ENCODE measurements around the gene PTGES3L. TPM values are rescaled to one million over a fixed set of nuclear protein-coding genes. Genes with fewer than 3 reads are reported as not detected.

PTGES3L gene
- total and polyA plus RNA-seq, 2 experiments from 2014 or later: 2.3 to 2.5 TPM

DNA sequence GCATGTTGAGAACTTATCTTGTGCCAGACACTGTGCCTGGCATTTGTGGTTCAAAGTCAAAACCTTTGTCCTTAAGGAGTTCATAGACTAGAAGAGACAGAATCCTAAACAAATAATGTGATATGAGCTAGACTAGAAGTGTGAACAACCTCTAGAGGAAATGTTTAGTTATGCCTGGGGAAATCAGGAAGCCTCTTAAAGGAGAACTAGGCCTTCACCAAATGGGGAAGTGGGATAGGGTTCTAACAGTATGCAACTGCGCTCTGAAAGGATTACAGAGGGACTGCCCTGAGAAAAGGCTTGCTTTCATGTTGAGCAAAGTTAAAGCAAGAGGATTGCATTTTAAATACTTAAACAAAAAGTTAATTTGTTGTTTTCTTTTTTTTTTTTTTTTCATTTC is 5.3 kb upstream of the PTGES3L start (continued):
- TF ChIP-seq ZNF114 (CRISPR knock-in tag; IDR thresholded peaks at IDR 0.05) (no peak), JUNB (IDR thresholded peaks at IDR 0.05; ENCODE audit: unreplicated experiment) (no peak), STAT1 (IDR thresholded peaks at IDR 0.05; ENCODE audit: unreplicated experiment) (no peak), EZH2 (IDR thresholded peaks at IDR 0.05; ENCODE audit: low read depth, unreplicated experiment) (no peak), ZNF331 (CRISPR knock-in tag; IDR thresholded peaks at IDR 0.05; ENCODE audit: low read depth) (no peak), EZH2phosphoT487 (IDR thresholded peaks at IDR 0.05; ENCODE audit: unreplicated experiment) (no peak)
- TF ChIP-seq, protein P1, sequence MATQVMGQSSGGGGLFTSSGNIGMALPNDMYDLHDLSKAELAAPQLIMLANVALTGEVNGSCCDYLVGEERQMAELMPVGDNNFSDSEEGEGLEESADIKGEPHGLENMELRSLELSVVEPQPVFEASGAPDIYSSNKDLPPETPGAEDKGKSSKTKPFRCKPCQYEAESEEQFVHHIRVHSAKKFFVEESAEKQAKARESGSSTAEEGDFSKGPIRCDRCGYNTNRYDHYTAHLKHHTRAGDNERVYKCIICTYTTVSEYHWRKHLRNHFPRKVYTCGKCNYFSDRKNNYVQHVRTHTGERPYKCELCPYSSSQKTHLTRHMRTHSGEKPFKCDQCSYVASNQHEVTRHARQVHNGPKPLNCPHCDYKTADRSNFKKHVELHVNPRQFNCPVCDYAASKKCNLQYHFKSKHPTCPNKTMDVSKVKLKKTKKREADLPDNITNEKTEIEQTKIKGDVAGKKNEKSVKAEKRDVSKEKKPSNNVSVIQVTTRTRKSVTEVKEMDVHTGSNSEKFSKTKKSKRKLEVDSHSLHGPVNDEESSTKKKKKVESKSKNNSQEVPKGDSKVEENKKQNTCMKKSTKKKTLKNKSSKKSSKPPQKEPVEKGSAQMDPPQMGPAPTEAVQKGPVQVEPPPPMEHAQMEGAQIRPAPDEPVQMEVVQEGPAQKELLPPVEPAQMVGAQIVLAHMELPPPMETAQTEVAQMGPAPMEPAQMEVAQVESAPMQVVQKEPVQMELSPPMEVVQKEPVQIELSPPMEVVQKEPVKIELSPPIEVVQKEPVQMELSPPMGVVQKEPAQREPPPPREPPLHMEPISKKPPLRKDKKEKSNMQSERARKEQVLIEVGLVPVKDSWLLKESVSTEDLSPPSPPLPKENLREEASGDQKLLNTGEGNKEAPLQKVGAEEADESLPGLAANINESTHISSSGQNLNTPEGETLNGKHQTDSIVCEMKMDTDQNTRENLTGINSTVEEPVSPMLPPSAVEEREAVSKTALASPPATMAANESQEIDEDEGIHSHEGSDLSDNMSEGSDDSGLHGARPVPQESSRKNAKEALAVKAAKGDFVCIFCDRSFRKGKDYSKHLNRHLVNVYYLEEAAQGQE (IDR thresholded peaks at IDR 0.05; ENCODE audit: unreplicated experiment): no peak
- TF ChIP-seq, protein P2, sequence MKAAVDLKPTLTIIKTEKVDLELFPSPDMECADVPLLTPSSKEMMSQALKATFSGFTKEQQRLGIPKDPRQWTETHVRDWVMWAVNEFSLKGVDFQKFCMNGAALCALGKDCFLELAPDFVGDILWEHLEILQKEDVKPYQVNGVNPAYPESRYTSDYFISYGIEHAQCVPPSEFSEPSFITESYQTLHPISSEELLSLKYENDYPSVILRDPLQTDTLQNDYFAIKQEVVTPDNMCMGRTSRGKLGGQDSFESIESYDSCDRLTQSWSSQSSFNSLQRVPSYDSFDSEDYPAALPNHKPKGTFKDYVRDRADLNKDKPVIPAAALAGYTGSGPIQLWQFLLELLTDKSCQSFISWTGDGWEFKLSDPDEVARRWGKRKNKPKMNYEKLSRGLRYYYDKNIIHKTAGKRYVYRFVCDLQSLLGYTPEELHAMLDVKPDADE (IDR thresholded peaks at IDR 0.05): no peak

DNA sequence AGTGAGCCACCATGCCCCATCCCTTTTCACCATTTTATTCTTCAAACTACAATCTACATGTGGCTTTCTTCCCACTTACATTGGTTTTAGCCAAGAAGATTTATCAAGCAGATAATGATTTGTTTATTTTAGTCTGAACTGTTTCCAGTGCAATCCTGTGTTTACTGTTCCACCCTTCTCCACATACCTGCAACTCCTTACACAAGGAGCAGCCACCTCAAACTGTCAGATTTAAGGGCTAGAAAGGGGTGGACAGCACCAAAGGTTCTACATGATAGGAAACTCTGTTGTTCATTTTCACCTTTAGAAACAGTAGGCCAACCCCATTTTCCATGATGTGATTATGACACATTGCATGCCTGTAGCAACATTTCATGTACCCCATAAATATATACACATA is 2.4 kb upstream of the PTGES3L start:
- Histone ChIP-seq H3F3A (replicated peaks; ENCODE audit: low read depth) (peaks cover 9% of the 10 kb centered on the region; the same call in 1 of the 2 replicates), H3K36me3 (ENCODE audit: insufficient read depth) (peaks cover 6% of the 10 kb centered on the region; the same call in 1 of the 2 replicates), H4K20me1 (replicated peaks; ENCODE audit: insufficient read depth) (0 out of 2 replicates have a peak, but pooled peaks cover 4% of the 10 kb centered on the region), H3K4me3 (no peak overlapping the region), H3K27ac (ENCODE audit: low read depth) (no peak overlapping the region), H3K27me3 (ENCODE audit: insufficient read depth) (no peaks in the 10 kb centered on the region), H3K4me2 (no peak overlapping the region), H3K79me2 (replicated peaks; ENCODE audit: insufficient read depth) (peaks cover 33% of the 10 kb centered on the region), H3K4me1 (ENCODE audit: insufficient read depth) (peaks cover 16% of the 10 kb centered on the region), H2AFZ (no peak overlapping the region), H3K9me2 (ENCODE audit: insufficient read depth) (no peaks in the 10 kb centered on the region)
- Mint-ChIP-seq H3K27me3 (ENCODE audit: insufficient read depth, low read depth, poor library complexity) (peaks cover 18% of the 10 kb centered on the region), H3K4me1 (peaks cover 17% of the 10 kb centered on the region), H3K36me3 (ENCODE audit: low read depth) (peaks cover 20% of the 10 kb centered on the region; the same call in 2 of the 3 replicates), H3K27ac (no peak overlapping the region), H3K4me3 (peak overlapping the region; percentile 96; the same call in 2 of the 3 replicates), H3K9me3 (no peaks in the 10 kb centered on the region; the same call in 2 of the 3 replicates)
- DNase-seq (ENCODE audit: low spot score) (no peak), ATAC-seq (no peak)
- no peak for TF ChIP-seq CREB1 (CRISPR knock-in tag; IDR thresholded peaks at IDR 0.05; ENCODE audit: low read depth)
- TF ChIP-seq EZH2phosphoT487 (IDR thresholded peaks at IDR 0.05; ENCODE audit: unreplicated experiment): no peak
- no peak for TF ChIP-seq ZNF331 (CRISPR knock-in tag; IDR thresholded peaks at IDR 0.05; ENCODE audit: low read depth)
- TF ChIP-seq EZH2 (IDR thresholded peaks at IDR 0.05; ENCODE audit: low read depth, unreplicated experiment): no peak
- TF ChIP-seq, protein P3, sequence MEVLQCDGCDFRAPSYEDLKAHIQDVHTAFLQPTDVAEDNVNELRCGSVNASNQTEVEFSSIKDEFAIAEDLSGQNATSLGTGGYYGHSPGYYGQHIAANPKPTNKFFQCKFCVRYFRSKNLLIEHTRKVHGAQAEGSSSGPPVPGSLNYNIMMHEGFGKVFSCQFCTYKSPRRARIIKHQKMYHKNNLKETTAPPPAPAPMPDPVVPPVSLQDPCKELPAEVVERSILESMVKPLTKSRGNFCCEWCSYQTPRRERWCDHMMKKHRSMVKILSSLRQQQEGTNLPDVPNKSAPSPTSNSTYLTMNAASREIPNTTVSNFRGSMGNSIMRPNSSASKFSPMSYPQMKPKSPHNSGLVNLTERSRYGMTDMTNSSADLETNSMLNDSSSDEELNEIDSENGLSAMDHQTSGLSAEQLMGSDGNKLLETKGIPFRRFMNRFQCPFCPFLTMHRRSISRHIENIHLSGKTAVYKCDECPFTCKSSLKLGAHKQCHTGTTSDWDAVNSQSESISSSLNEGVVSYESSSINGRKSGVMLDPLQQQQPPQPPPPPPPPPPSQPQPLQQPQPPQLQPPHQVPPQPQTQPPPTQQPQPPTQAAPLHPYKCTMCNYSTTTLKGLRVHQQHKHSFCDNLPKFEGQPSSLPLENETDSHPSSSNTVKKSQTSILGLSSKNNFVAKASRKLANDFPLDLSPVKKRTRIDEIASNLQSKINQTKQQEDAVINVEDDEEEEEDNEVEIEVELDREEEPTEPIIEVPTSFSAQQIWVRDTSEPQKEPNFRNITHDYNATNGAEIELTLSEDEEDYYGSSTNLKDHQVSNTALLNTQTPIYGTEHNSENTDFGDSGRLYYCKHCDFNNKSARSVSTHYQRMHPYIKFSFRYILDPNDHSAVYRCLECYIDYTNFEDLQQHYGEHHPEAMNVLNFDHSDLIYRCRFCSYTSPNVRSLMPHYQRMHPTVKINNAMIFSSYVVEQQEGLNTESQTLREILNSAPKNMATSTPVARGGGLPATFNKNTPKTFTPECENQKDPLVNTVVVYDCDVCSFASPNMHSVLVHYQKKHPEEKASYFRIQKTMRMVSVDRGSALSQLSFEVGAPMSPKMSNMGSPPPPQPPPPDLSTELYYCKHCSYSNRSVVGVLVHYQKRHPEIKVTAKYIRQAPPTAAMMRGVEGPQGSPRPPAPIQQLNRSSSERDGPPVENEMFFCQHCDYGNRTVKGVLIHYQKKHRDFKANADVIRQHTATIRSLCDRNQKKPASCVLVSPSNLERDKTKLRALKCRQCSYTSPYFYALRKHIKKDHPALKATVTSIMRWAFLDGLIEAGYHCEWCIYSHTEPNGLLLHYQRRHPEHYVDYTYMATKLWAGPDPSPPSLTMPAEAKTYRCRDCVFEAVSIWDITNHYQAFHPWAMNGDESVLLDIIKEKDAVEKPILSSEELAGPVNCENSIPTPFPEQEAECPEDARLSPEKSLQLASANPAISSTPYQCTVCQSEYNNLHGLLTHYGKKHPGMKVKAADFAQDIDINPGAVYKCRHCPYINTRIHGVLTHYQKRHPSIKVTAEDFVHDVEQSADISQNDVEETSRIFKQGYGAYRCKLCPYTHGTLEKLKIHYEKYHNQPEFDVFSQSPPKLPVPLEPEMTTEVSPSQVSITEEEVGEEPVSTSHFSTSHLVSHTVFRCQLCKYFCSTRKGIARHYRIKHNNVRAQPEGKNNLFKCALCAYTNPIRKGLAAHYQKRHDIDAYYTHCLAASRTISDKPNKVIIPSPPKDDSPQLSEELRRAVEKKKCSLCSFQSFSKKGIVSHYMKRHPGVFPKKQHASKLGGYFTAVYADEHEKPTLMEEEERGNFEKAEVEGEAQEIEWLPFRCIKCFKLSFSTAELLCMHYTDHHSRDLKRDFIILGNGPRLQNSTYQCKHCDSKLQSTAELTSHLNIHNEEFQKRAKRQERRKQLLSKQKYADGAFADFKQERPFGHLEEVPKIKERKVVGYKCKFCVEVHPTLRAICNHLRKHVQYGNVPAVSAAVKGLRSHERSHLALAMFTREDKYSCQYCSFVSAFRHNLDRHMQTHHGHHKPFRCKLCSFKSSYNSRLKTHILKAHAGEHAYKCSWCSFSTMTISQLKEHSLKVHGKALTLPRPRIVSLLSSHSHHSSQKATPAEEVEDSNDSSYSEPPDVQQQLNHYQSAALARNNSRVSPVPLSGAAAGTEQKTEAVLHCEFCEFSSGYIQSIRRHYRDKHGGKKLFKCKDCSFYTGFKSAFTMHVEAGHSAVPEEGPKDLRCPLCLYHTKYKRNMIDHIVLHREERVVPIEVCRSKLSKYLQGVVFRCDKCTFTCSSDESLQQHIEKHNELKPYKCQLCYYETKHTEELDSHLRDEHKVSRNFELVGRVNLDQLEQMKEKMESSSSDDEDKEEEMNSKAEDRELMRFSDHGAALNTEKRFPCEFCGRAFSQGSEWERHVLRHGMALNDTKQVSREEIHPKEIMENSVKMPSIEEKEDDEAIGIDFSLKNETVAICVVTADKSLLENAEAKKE (CRISPR knock-in tag; IDR thresholded peaks at IDR 0.05): no peak
- TF ChIP-seq, protein P2 (IDR thresholded peaks at IDR 0.05): no peak
